Natural killer cell (primary cell): ENCODE results near the gene CHTF8. TPM values are rescaled to one million over a fixed set of nuclear protein-coding genes. Genes with fewer than 3 reads are reported as not detected.

Source experiments
- ATAC-seq, 3 donors: fragments of 150-1000 bp in 2 of 3; fragments of 200-7000 bp in 1 of 3; cut with Tn5 transposase; 1 replicate in 1 of 3; 2 replicates in 2 of 3; pipeline ENCODE4 v1.10.0; 2021; ENCODE audit warnings: mild to moderate bottlenecking in 2 of 3, moderate library complexity in 2 of 3
- DNase-seq, 2 donors: peaks; one replicate each; pipeline versions ENCODE4 v3.0.0 to v3.0.0-alpha.2; 2013 to 2021; ENCODE audit warnings: mixed read lengths in 1 of 2
- H3K27ac ChIP-seq: one replicate; pipeline ENCODE4 v1.5.1; 2013; ENCODE audit warnings: mild to moderate bottlenecking, low read length
- H3K27me3 ChIP-seq: one replicate; pipeline ENCODE4 v1.6.1; 2013; ENCODE audit warnings: low read length; ENCODE audit not compliant: control insufficient read depth, insufficient read depth
- H3K36me3 ChIP-seq: one replicate; pipeline ENCODE4 v1.6.1; 2013; ENCODE audit warnings: low read length; ENCODE audit not compliant: control insufficient read depth, insufficient read depth
- H3K4me1 ChIP-seq: one replicate; pipeline ENCODE4 v1.6.1; 2013; ENCODE audit warnings: low read length; ENCODE audit not compliant: control insufficient read depth, insufficient read depth
- H3K4me3 ChIP-seq: one replicate; pipeline ENCODE4 v1.5.1; 2013; ENCODE audit warnings: low read length
- H3K9me3 ChIP-seq: one replicate; pipeline ENCODE4 v1.6.1; 2013; ENCODE audit warnings: low read length; ENCODE audit not compliant: control insufficient read depth, insufficient read depth
- H3K27ac Mint-ChIP-seq, 2 donors: one replicate each; pipeline ENCODE4 v1.8.0; 2022; ENCODE audit warnings: mild to moderate bottlenecking in 2 of 2, mixed read lengths in 2 of 2, moderate library complexity in 1 of 2
- H3K27me3 Mint-ChIP-seq, 2 donors: one replicate each; pipeline ENCODE4 v1.8.0; 2022; ENCODE audit warnings: low read depth in 2 of 2, mixed read lengths in 2 of 2
- H3K36me3 Mint-ChIP-seq: one replicate; pipeline ENCODE4 v1.8.0; 2022; ENCODE audit warnings: mixed read lengths
- H3K4me1 Mint-ChIP-seq, 2 donors: one replicate each; pipeline ENCODE4 v1.8.0; 2022; ENCODE audit warnings: mixed read lengths in 2 of 2
- H3K4me3 Mint-ChIP-seq: one replicate; pipeline ENCODE4 v1.8.0; 2022; ENCODE audit warnings: mild to moderate bottlenecking, moderate library complexity, mixed read lengths
- H3K9me3 Mint-ChIP-seq, 2 donors: one replicate each; pipeline ENCODE4 v1.8.0; 2022; ENCODE audit warnings: mixed read lengths in 2 of 2
- CTCF ChIP-seq: fragments of 200-600 bp; IDR thresholded peaks from one replicate; pipeline ENCODE4 v1.8.0; 2022; ENCODE audit warnings: antibody characterized with exemption
- WGBS: methylation state at CpG from one replicate; pipeline ENCODE4 v1.1.7; 2013; ENCODE audit warnings: missing lambda C conversion rate; ENCODE audit not compliant: insufficient coverage; 5-methylcytosine and 5-hydroxymethylcytosine counted together
- intact Hi-C: fragments of 100-400 bp; cut with micrococcal nuclease; formaldehyde crosslinking; loops from one replicate; pipeline ENCODE4 v1.14.2; 2022
- total RNA-seq, 4 donors: library from RNA; stranded (reverse); fragments of 120-200 nt in 1 of 4; gene quantifications; one replicate each; pipeline versions ENCODE4 v1.2.3 to v1.2.4, GENCODE V29; 2013 to 2022

CHTF8 gene
- total RNA-seq, 3 donors from 2014 or later (not counting 1 experiment from before 2014, with no cell fraction given) = 45.7 to 76.5 (median 74.2) TPM

- H3K36me3 ChIP-seq = peaks cover 55% of the 10 kb centered on the region
- Mint-ChIP-seq H3K36me3 (no peaks in the 10 kb centered on the region), H3K4me3 (no peak overlapping the region), H3K27ac (no peak overlapping the region), H3K4me1 (peaks cover 5 to 6% of the 10 kb centered on the region in 2 donors), H3K9me3 (no peaks in the 10 kb centered on the region), H3K27me3 (no peaks in the 10 kb centered on the region)
- no peaks in the 10 kb centered on the region for H3K4me1 ChIP-seq
- TF ChIP-seq CTCF = no peak
- no peaks in the 10 kb centered on the region for H3K9me3 ChIP-seq
- no peak overlapping the region for H3K27ac ChIP-seq
- intact Hi-C loops = no loop called here
- no peak overlapping the region for H3K4me3 ChIP-seq
- ATAC-seq (no peak), DNase-seq (no peak)
- 97% methylated on average over 19 of the region's 19 CpGs for WGBS
- no peaks in the 10 kb centered on the region for H3K27me3 ChIP-seq
Measured at GRCh38 chr16:69120096-69120664, 12.2 kb downstream of the CHTF8 start.

GRCh38 chr16:69119536-69119935 is 12.9 kb downstream of the CHTF8 start:
- ATAC-seq = no peak
- H3K36me3 ChIP-seq = peaks cover 58% of the 10 kb centered on the region

GRCh38 chr16:69118994-69119393 is 13.4 kb downstream of the CHTF8 start:
- no peak overlapping the region for H3K27ac ChIP-seq
- no peak for DNase-seq
- H3K36me3 ChIP-seq = peaks cover 58% of the 10 kb centered on the region
- H3K4me1 ChIP-seq = no peaks in the 10 kb centered on the region
- H3K4me1 Mint-ChIP-seq = peaks cover 2 to 7% of the 10 kb centered on the region in 2 donors
- H3K27ac Mint-ChIP-seq = no peak overlapping the region
- ATAC-seq = no peak
- no peaks in the 10 kb centered on the region for H3K27me3 Mint-ChIP-seq
- no peak overlapping the region for H3K4me3 ChIP-seq
- no peak overlapping the region for H3K4me3 Mint-ChIP-seq
- no peaks in the 10 kb centered on the region for H3K9me3 ChIP-seq
- no peaks in the 10 kb centered on the region for H3K36me3 Mint-ChIP-seq
- TF ChIP-seq CTCF = no peak
- 98% methylated on average over 2 of the region's 2 CpGs for WGBS
- H3K27me3 ChIP-seq = no peaks in the 10 kb centered on the region
- intact Hi-C loops = no loop called here
- no peaks in the 10 kb centered on the region for H3K9me3 Mint-ChIP-seq

More at GRCh38 chr16:69119536-69119935, 12.9 kb downstream of the CHTF8 start:
- Histone ChIP-seq H3K27ac (no peak overlapping the region), H3K4me1 (no peaks in the 10 kb centered on the region), H3K27me3 (no peaks in the 10 kb centered on the region), H3K4me3 (no peak overlapping the region), H3K9me3 (no peaks in the 10 kb centered on the region)
- WGBS = 98% methylated on average over 2 of the region's 2 CpGs
- Mint-ChIP-seq H3K27me3 (no peaks in the 10 kb centered on the region), H3K36me3 (no peaks in the 10 kb centered on the region), H3K9me3 (no peaks in the 10 kb centered on the region), H3K4me1 (peaks cover 4 to 9% of the 10 kb centered on the region in 2 donors), H3K4me3 (no peak overlapping the region), H3K27ac (no peak overlapping the region)
- intact Hi-C loops = no loop called here
- TF ChIP-seq CTCF = no peak
- DNase-seq = no peak

DNA sequence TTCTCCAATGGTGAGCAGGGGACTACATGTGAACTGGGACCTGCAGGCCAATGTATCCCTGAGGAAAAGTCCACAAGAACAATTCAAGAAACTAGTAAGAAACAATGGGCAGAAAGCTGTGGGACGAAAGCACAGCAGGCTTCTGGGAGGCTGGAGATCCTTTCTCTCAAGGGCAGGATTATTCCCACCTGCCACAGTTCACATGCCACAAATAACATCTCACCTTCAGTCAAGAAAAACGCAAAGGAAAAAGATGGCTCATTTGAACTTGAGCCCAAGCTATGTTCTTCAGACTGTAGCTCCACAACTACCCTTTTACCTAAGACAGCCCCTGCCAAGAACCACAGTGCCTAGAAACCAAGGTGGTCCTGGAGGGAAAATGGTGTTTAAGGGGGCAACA is 13.9 kb downstream of the CHTF8 start:
- Mint-ChIP-seq H3K9me3 (no peaks in the 10 kb centered on the region), H3K27ac (no peak overlapping the region), H3K4me1 (peaks cover 0 to 5% of the 10 kb centered on the region in 2 donors), H3K4me3 (no peak overlapping the region), H3K27me3 (no peaks in the 10 kb centered on the region), H3K36me3 (no peaks in the 10 kb centered on the region)
- Histone ChIP-seq H3K27me3 (no peaks in the 10 kb centered on the region), H3K4me3 (no peak overlapping the region), H3K9me3 (no peaks in the 10 kb centered on the region), H3K36me3 (peaks cover 58% of the 10 kb centered on the region), H3K27ac (no peak overlapping the region), H3K4me1 (no peaks in the 10 kb centered on the region)
- WGBS = 97% methylated on average over 2 of the region's 2 CpGs
- DNase-seq = no peak
- intact Hi-C loops = no loop called here
- no peak for TF ChIP-seq CTCF
- ATAC-seq = no peak
